ENCODE data around the gene RYR2.

The RYR2 gene

GRCh38 chr1:237566581-237566980, 524.6 kb downstream of the RYR2 start:
- Mint-ChIP-seq H3K27ac (no peak overlapping the region), H3K36me3 (ENCODE audit: low read depth) (no peaks in the 10 kb centered on the region), H3K27me3 (ENCODE audit: low read depth, poor library complexity) (peaks cover 16% of the 10 kb centered on the region), H3K4me1 (peaks cover 6% of the 10 kb centered on the region), H3K9me3 (no peaks in the 10 kb centered on the region), H3K4me3 (no peak overlapping the region)
- DNase-seq, result no peak
- TF ChIP-seq CTCF (IDR thresholded peaks at IDR 0.05), result no peak

GRCh38 chr1:237568955-237569354, 527.0 kb downstream of the RYR2 start:
- peaks cover 6% of the 10 kb centered on the region for H3K4me1 Mint-ChIP-seq
- peaks cover 16% of the 10 kb centered on the region for H3K27me3 Mint-ChIP-seq (ENCODE audit: low read depth, poor library complexity)
- no peak overlapping the region for H3K4me3 Mint-ChIP-seq
- peak overlapping the region; percentile 91 for H3K27ac Mint-ChIP-seq
- H3K9me3 Mint-ChIP-seq, result no peaks in the 10 kb centered on the region
- no peak for DNase-seq
- no peak for TF ChIP-seq CTCF (IDR thresholded peaks at IDR 0.05)
- H3K36me3 Mint-ChIP-seq (ENCODE audit: low read depth), result no peaks in the 10 kb centered on the region

- H3K27ac Mint-ChIP-seq, result no peak overlapping the region
- peaks cover 6% of the 10 kb centered on the region for H3K4me1 Mint-ChIP-seq
- no peak overlapping the region for H3K4me3 Mint-ChIP-seq
- H3K36me3 Mint-ChIP-seq (ENCODE audit: low read depth), result no peaks in the 10 kb centered on the region
- DNase-seq, result no peak
- H3K9me3 Mint-ChIP-seq, result peaks cover 11% of the 10 kb centered on the region
- peaks cover 10% of the 10 kb centered on the region for H3K27me3 Mint-ChIP-seq (ENCODE audit: low read depth, poor library complexity)
- peak; percentile 15 for TF ChIP-seq CTCF (IDR thresholded peaks at IDR 0.05)
Measured at GRCh38 chr1:237570530-237570929, 528.5 kb downstream of the RYR2 start.

- H3K4me1 Mint-ChIP-seq, result no peaks in the 10 kb centered on the region
- no peak overlapping the region for H3K27ac Mint-ChIP-seq
- TF ChIP-seq CTCF (IDR thresholded peaks at IDR 0.05), result no peak
- H3K9me3 Mint-ChIP-seq, result peaks cover 29% of the 10 kb centered on the region
- H3K27me3 Mint-ChIP-seq (ENCODE audit: low read depth, poor library complexity), result peaks cover 5% of the 10 kb centered on the region
- no peak overlapping the region for H3K4me3 Mint-ChIP-seq
- H3K36me3 Mint-ChIP-seq (ENCODE audit: low read depth), result no peaks in the 10 kb centered on the region
- DNase-seq, result no peak
Measured at GRCh38 chr1:237574536-237574935, 532.6 kb downstream of the RYR2 start.

GRCh38 chr1:237578540-237578939, 536.6 kb downstream of the RYR2 start:
- Mint-ChIP-seq H3K9me3 (peaks cover 36% of the 10 kb centered on the region), H3K36me3 (ENCODE audit: low read depth) (no peaks in the 10 kb centered on the region), H3K27me3 (ENCODE audit: low read depth, poor library complexity) (peaks cover 3% of the 10 kb centered on the region), H3K27ac (no peak overlapping the region), H3K4me3 (no peak overlapping the region), H3K4me1 (no peaks in the 10 kb centered on the region)
- no peak for TF ChIP-seq CTCF (IDR thresholded peaks at IDR 0.05)
- DNase-seq, result no peak

- Mint-ChIP-seq H3K27me3 (ENCODE audit: low read depth, poor library complexity) (peaks cover 3% of the 10 kb centered on the region), H3K36me3 (ENCODE audit: low read depth) (no peaks in the 10 kb centered on the region), H3K4me1 (no peaks in the 10 kb centered on the region), H3K4me3 (no peak overlapping the region), H3K9me3 (peaks cover 23% of the 10 kb centered on the region), H3K27ac (no peak overlapping the region)
- no peak for DNase-seq
- TF ChIP-seq CTCF (IDR thresholded peaks at IDR 0.05), result no peak
Measured at GRCh38 chr1:237580726-237581125, 538.7 kb downstream of the RYR2 start.

All from nephron progenitor cell (in vitro differentiated cells).